Right ventricle myocardium inferior (tissue), 1 donor: ENCODE measurements around the gene SSB. TPM values are rescaled to one million over a fixed set of nuclear protein-coding genes. Genes with fewer than 3 reads are reported as not detected.
"Not testable (repeated sequence)": the region's sequence is repeated elsewhere in the genome, so short reads cannot be mapped to it uniquely, and the experiment has no call there.

Source experiments
- ATAC-seq: fragments of 200-7000 bp; cut with Tn5 transposase; one replicate; pipeline ENCODE4 v1.9.1; 2020; ENCODE audit warnings: mild to moderate bottlenecking, moderate library complexity
- DNase-seq: peaks from one replicate; pipeline ENCODE4 v3.0.0; 2021; ENCODE audit errors: missing footprints
- intact Hi-C: fragments of 100-400 bp; cut with DNase I; formaldehyde crosslinking; loops from one replicate; pipeline ENCODE4 v1.11.0; 2022
- long read RNA-seq: library from polyadenylated mRNA; unstranded; transcript quantifications from one replicate; pipeline ENCODE4 v2.0.0, GENCODE V29; 2021
- total RNA-seq: library from RNA; stranded (reverse); fragmentation: NEBNext Ultra II Directional; extraction: Animal tissue kit (Norgen Biotek cat#: 25700); gene quantifications from one replicate; pipeline ENCODE4 v1.2.1, GENCODE V29; 2021
- donor health status: DM: no; HTN: yes; CAD: no; lungs with severe emphysema.

The SSB gene
- 52.7 TPM for total RNA-seq
- long read RNA-seq, transcript SSB-201 (12 exons, 1,709 nt), result major isoform, 24 of 27 reads
- long read RNA-seq, partial matches to known transcripts, result 2 of 27 reads
- long read RNA-seq, other reads (novel, unspliced or antisense), result 1 of 27 reads

DNA sequence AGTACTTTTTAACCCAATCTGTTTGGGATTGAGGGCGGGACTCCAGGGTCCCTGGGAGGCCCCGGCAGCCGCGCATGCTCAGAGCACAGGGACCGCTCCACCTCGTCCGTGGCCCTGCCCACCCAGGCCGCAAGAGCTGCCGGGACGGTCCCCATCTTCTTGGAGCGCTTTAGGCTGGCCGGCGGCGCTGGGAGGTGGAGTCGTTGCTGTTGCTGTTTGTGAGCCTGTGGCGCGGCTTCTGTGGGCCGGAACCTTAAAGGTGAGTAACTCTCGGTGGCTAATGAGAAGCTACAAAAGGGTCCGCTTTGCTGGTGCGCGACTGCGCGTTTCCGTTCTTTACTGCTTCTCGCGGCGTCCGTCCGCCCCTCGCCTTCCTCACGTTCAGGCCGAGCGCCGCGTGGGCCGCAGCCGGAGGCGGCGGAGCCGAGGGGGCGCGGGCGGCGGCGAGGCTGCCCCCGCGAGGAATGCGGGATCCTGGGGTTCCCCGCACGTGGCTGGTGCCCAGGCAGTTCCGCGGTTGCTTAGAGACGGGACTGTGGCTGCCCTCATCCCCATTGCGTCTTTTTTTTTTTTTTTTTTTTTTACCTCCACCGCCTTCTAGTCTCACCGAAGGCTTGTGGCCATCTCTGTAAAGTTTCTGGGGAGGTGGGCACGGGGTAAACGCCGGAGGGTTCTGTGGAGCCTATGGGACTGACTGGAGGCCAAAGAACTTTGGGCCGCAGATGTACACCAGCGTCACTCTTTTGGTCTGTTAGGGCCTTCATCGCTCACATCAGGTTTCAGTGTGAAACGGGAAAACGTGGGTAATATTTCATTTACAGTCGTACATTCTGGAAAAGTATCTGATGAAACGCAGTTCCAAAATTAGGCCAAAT lies at the start of gene SSB:
TSS of gene SSB (plus strand) at position 154 of the 875 bp plus-strand sequence. CDS start 2,090 bp downstream, outside the sequence.
- DNase-seq (peak; percentile 95), ATAC-seq (peak; percentile 100)
- intact Hi-C loops, result loop anchor here (10.0 kb wide), 1 partner anchor 274 kb away; no protein-coding TSS in a partner anchor

DNA sequence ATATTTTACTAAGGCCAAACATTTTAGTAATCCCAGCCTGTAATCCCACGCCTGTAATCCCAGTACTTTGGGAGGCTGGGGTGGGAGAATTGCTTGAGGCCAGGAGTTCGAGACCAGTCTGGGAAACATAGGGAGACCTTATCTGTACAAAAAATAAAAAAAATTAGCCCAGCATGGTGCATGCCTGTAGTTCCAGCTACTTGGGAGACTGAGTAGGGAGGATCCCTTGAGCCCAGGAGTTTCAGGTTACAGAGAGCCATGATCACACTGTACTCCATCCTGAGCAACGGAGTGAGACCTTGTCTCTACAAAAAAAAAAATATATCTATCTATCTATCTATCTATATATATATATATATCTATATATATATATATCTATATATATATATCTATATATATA lies 45.9 kb upstream of the SSB start:
- intact Hi-C loops, result no loop called here
- DNase-seq (no peak), ATAC-seq (no peak)

GRCh38 chr2:169755083-169755870 lies 43.4 kb upstream of the SSB start:
- intact Hi-C loops, result no loop called here
- DNase-seq, result no peak

DNA sequence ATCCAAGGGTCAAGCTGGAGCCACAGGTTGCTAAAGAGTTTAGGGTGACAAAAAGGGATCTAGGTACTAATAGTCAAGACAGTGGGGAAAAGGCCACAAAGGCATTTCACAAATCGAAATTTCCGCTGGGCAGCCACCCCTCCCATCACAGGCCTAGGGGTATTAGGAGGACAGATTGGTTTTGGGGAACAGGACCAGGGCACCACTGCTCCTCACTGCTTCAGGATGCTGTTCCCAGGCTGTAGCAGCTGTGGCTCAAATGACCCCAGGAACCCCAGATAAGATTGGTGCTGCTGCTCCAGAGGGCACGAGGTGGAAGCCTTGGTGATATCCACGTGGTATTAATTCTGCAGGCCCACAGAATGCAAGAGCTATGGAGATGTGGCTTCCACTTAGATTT lies 42.3 kb upstream of the SSB start:
- DNase-seq (no peak), ATAC-seq (no peak)
- intact Hi-C loops, result no loop called here

More at GRCh38 chr2:169755083-169755870, 43.4 kb upstream of the SSB start:
- no peak for ATAC-seq

GRCh38 chr2:169757356-169757755 lies 41.3 kb upstream of the SSB start:
- ATAC-seq (no peak), DNase-seq (no peak)
- intact Hi-C loops, result no loop called here

DNA sequence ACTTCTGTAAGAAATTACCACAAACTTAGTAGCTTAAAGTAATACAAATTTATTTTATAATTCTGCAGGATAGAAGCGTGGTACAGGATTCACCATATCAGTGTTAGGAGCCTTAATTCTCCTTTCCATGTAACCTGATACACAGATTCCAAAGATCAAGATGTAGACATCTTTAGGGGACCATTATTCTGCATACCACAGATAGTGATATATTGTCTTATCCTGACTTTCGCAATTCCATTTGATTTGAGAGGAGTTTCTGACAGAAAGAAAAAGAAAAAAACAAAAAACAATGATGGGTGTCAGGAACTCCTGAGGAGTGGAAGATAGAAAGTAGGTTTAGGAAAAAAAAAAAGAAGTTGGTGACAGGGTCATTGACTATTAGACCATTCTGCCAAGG lies 40.9 kb upstream of the SSB start:
- intact Hi-C loops, result no loop called here
- DNase-seq (no peak), ATAC-seq (no peak)

DNA sequence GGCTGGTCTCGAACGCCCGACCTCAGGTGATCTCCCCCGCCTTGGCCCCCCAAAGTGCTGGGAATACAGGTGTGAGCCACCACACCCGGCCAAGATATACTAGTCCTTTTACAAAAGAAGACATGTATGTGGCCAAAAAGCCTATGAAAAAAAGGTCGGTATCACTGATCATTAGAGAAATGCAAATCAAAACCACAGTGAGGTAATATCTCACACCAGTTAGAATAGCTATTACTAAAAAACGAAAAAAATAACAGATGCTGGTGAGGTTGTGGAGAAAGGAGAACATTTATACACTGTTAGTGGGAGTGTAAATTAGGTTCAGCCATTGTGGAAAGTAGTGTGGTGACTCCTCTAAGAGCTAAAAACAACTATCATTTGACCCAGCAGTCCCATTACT lies 38.7 kb upstream of the SSB start:
- intact Hi-C loops, result no loop called here
- no peak for DNase-seq
- no peak for ATAC-seq

- ATAC-seq, intact Hi-C loops, DNase-seq: not testable (repeated sequence)
Measured at GRCh38 chr2:169760798-169761197, 37.9 kb upstream of the SSB start.

GRCh38 chr2:169761251-169761969 lies 37.3 kb upstream of the SSB start:
- no peak for ATAC-seq
- DNase-seq, result no peak
- intact Hi-C loops, result no loop called here

DNA sequence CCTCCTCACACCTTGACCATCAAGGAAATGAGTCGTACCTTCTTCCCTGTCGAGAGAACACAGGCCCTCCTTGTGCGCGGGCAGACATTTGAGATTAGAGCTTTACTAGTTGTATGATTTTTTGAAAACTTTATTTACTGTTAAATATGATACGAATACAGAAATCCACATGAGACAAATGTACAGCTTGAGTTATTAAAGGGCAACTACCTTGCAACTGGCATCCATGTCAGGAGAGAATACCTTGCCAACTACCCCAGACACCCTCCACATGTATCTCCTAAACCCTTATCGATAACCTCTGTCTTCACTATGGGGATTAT lies 36.7 kb upstream of the SSB start:
- DNase-seq (no peak), ATAC-seq (no peak)
- intact Hi-C loops, result no loop called here

- DNase-seq (no peak), ATAC-seq (no peak)
- intact Hi-C loops, result no loop called here
Measured at GRCh38 chr2:169765523-169765922, 33.1 kb upstream of the SSB start.

DNA sequence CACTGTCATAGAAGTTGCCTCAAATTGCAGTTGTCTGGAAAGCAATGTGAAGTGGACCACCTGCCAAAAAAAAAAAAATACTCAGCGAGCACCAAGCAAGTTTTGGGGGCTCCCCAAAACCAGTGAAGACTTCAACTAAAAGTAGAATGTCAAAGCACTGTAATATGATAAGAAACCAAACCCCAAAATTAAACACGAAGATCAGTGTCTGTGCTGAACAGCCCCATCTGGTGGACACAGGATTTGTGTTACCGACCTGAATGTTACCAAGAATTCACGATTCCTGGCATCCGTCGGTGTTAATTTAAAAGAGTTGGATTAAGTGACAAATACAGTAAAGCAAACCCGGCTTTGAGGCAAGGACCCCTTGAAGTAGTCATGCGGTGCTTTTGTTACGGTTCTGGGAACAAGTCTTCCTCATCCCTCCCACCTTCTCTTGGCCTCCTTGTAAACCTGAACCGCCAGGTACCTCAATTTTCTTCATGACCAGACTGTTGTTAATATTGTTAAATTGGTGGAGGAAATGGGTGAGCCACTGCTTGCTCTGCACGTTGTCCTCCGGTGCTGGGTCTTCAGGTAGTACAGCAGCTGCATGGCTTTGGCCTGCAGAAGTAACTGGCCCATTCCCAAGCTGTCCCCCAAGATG lies 31.3 kb upstream of the SSB start:
- ATAC-seq (no peak), DNase-seq (no peak)
- intact Hi-C loops, result no loop called here

DNA sequence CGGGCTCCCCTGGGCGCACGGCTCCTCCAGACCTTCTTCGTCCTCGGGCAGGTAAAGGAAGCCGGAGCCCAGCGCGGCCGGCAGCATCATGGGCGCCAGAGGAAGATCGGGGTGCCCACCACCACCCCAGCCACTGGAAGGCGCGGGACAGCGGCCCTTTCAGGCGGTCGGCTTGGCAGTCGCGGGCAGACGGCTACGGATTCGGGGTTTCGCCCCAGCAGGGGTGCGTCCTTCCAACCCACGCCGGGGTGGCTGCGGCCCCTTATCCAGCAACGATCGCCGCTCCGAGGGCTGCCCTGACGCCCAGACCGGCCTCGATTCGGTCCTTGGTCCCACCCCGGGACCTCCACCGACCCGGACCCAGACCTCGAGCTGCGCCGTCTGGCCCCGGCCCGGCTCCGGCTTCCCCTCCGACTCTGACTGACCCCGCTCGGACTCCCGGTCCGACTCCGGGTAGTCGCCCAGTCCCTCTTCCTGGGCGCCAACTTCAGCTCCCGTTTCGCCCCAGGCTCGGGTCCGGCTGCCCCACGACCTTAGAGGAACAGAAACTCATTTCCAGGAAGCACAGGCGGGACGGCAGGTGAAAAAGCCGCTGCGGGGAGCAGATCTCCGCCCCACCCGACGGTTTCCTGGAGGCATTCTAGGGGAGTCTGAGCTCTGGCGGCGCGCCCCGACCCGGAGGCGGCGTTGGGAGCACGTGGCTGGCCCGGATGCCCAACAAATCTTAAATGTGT lies 30.2 kb upstream of the SSB start:
- peak; percentile 71 for DNase-seq
- intact Hi-C loops, result no loop called here
- peak; percentile 37 for ATAC-seq

- intact Hi-C loops, result no loop called here
- DNase-seq (no peak), ATAC-seq (no peak)
Measured at GRCh38 chr2:169771021-169771420, 27.6 kb upstream of the SSB start.

- DNase-seq (no peak), ATAC-seq (no peak)
- intact Hi-C loops, result no loop called here
Measured at GRCh38 chr2:169771612-169772011, 27.1 kb upstream of the SSB start.

DNA sequence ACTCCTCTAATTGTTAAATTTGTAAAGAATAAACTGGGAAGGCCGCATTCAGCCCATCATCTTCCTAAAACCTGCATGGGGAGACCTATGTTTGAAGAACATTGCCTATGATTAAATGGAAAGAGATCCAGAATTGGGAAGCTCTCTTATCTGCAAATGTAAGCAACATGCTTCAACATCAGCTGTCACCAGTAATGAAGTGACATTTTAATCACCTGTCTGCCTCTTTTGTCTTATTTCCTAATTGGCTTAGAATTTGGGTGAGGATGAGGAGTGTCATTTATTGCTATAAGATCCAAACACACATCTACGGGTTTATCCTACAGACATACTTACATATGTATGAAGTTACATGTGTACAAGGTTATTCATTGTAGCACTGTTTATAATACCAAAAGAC lies 26.0 kb upstream of the SSB start:
- DNase-seq (no peak), ATAC-seq (no peak)
- intact Hi-C loops, result no loop called here

DNA sequence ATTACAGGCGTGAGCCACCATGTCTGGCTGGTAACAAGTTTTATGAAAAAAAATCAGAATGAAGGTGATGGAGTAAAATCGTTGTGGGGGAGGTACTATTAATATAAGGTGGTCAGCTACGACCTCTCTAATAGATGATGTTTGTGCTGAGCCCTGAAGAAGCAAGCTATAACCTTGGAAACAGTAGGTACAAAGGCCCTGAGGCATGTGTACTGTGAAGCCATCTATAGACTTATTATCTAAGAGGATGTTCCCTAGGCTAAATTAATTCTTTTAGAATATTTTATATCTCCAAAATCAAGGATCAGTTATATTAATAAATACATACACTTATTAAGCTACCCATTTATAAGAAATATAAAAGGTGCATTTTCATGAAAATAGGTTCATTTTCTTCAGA lies 23.3 kb upstream of the SSB start:
- intact Hi-C loops, result no loop called here
- DNase-seq (no peak), ATAC-seq (no peak)

DNA sequence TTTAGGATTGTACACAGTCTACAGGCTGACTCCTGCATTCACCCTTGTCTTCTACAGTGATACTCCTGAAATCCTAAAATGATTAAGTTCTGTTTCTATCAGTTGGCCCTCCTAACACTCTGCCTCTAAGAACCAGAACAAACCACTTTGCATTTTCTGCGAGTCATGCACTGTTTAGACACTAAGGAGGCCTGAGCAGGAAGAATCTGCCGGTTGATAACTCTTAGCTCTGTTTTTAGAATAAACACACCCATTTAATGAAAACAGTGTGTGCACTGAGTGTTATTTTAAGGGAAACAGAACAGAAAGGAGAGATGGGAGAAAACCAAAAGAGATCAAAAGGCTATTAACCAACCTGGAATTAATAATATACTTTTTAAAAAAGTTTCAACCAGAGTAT lies 22.9 kb upstream of the SSB start:
- DNase-seq (no peak), ATAC-seq (no peak)
- intact Hi-C loops, result no loop called here
